Ammon's horn (tissue), 1 donor: ENCODE measurements around the gene ST3GAL5.
A peak's percentile ranks its signal among the peaks of the same experiment; 100 is the strongest.
"Not testable (repeated sequence)": the region's sequence is repeated elsewhere in the genome, so short reads cannot be mapped to it uniquely, and the experiment has no call there.

Experiments used
- DNase-seq: peaks from one replicate; pipeline ENCODE4 v3.0.0-alpha.2; 2016; ENCODE audit warnings: low spot score

The ST3GAL5 gene

GRCh38 chr2:85893428-85894258 is 4.9 kb upstream of the ST3GAL5 start:
- DNase-seq = no peak

- DNase-seq = no peak
Observed at GRCh38 chr2:85892216-85892944, 3.6 kb upstream of the ST3GAL5 start.

GRCh38 chr2:85890522-85891176 is 1.9 kb upstream of the ST3GAL5 start:
- DNase-seq = peak; percentile 65

GRCh38 chr2:85889627-85890281 is 964 bp upstream of the ST3GAL5 start:
- DNase-seq = peak; percentile 54

GRCh38 chr2:85888020-85888683 is 638 bp downstream of the ST3GAL5 start:
- DNase-seq = peak; percentile 62

GRCh38 chr2:85887566-85888019 is 1.2 kb downstream of the ST3GAL5 start:
- peak; percentile 92 for DNase-seq

GRCh38 chr2:85886590-85886989 is 2.2 kb downstream of the ST3GAL5 start:
- peak; percentile 82 for DNase-seq

GRCh38 chr2:85886141-85886540 is 2.6 kb downstream of the ST3GAL5 start:
- DNase-seq = no peak

- not testable (repeated sequence) for DNase-seq
Observed at GRCh38 chr2:85881781-85882180, 7.0 kb downstream of the ST3GAL5 start.

GRCh38 chr2:85880716-85881328 is 8.0 kb downstream of the ST3GAL5 start:
- DNase-seq = not testable (repeated sequence)

- DNase-seq = no peak
Observed at GRCh38 chr2:85878719-85879370, 9.9 kb downstream of the ST3GAL5 start.

- DNase-seq = no peak
Observed at GRCh38 chr2:85875350-85876050, 13.3 kb downstream of the ST3GAL5 start.

- DNase-seq = no peak
Observed at GRCh38 chr2:85873679-85874078, 15.1 kb downstream of the ST3GAL5 start.

GRCh38 chr2:85872536-85873161 is 16.1 kb downstream of the ST3GAL5 start:
- no peak for DNase-seq

- DNase-seq = no peak
Observed at GRCh38 chr2:85871494-85872164, 17.2 kb downstream of the ST3GAL5 start.

GRCh38 chr2:85868822-85869221 is 20.0 kb downstream of the ST3GAL5 start:
- no peak for DNase-seq

- no peak for DNase-seq
Observed at GRCh38 chr2:85867556-85868292, 21.1 kb downstream of the ST3GAL5 start.

GRCh38 chr2:85867121-85867520 is 21.7 kb downstream of the ST3GAL5 start:
- DNase-seq = no peak
